ENCODE results near the gene RAB24. TPM values are rescaled to one million over a fixed set of nuclear protein-coding genes. Genes with fewer than 3 reads are reported as not detected.

RAB24 gene
- polyA plus RNA-seq, 2 of the 4 experiments (the other 2 are of a cell fraction) = 31.2 to 33.7 TPM

- H3K9me3 ChIP-seq = no peaks in the 10 kb centered on the region
- POLR2A ChIA-PET = interaction anchor here (1.0 kb wide), 1 partner anchor 43 kb away, joined by 4 read pairs; the partner anchor contains the start of gene LMAN2
- WGBS (ENCODE audit: missing lambda C conversion rate) = 87% methylated on average over 11 of the region's 11 CpGs
- FAIRE-seq (no peak), ATAC-seq (no peak), DNase-seq (ENCODE audit: low read depth in 1 of 2, low spot score in 1 of 2) (no peak)
- H3K27ac ChIP-seq = no peak overlapping the region
- CTCF ChIA-PET = interaction anchor here (0.7 to 6.3 kb wide), 20 partner anchors 7 to 198 kb away, joined by 3 to 55 read pairs (median 10); no protein-coding TSS in a partner anchor
- TF ChIP-seq USF2 (IDR thresholded peaks at IDR 0.05) (no peak), FOSB (CRISPR knock-in tag; IDR thresholded peaks at IDR 0.05) (no peak), HOXB13 (CRISPR knock-in tag; IDR thresholded peaks at IDR 0.05; ENCODE audit: low read depth) (no peak), ZSCAN20 (CRISPR knock-in tag; IDR thresholded peaks at IDR 0.05) (no peak), HEYL (CRISPR knock-in tag; IDR thresholded peaks at IDR 0.05) (no peak), E2F6 (IDR thresholded peaks at IDR 0.05; ENCODE audit: borderline replicate concordance, low read depth) (no peak), NFE2L2 (conservative IDR thresholded peaks at IDR 0.05; ENCODE audit: low read length) (no peak), NR3C1 (IDR thresholded peaks at IDR 0.05) (no peak), MAFK (IDR thresholded peaks at IDR 0.05; ENCODE audit: partially characterized antibody) (no peak), ESRRA (IDR thresholded peaks at IDR 0.05; ENCODE audit: borderline replicate concordance, low read length) (no peak), CEBPB (IDR thresholded peaks at IDR 0.05) (no peak)
- TF ChIP-seq, protein P1, sequence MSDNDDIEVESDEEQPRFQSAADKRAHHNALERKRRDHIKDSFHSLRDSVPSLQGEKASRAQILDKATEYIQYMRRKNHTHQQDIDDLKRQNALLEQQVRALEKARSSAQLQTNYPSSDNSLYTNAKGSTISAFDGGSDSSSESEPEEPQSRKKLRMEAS (IDR thresholded peaks at IDR 0.05) = no peak
- H3K4me3 ChIP-seq = no peak overlapping the region
- no peak overlapping the region for H3K4me2 ChIP-seq
- H3K4me1 ChIP-seq = peaks cover 34% of the 10 kb centered on the region
Observed at GRCh38 chr5:177308740-177309139, 5.2 kb upstream of the RAB24 start.

- no peak for FAIRE-seq
- Histone ChIP-seq H3K27ac (no peak overlapping the region), H3K4me3 (no peak overlapping the region), H3K9me3 (no peaks in the 10 kb centered on the region), H3K4me1 (peaks cover 31% of the 10 kb centered on the region), H3K4me2 (no peak overlapping the region)
- no peak for TF ChIP-seq HES2 (IDR thresholded peaks at IDR 0.05)
- no peak for TF ChIP-seq HEYL (CRISPR knock-in tag; IDR thresholded peaks at IDR 0.05)
- no peak for TF ChIP-seq MAZ (IDR thresholded peaks at IDR 0.05; ENCODE audit: borderline replicate concordance, low read depth, low read length)
- no peak for TF ChIP-seq CHD2 (IDR thresholded peaks at IDR 0.05; ENCODE audit: low read length, partially characterized antibody)
- no peak for TF ChIP-seq HDAC2 (IDR thresholded peaks at IDR 0.05)
- TF ChIP-seq KDM1A (IDR thresholded peaks at IDR 0.05; ENCODE audit: low read depth) = no peak
- no peak for TF ChIP-seq NR3C1 (IDR thresholded peaks at IDR 0.05)
- no peak for TF ChIP-seq ZNF302 (CRISPR knock-in tag; IDR thresholded peaks at IDR 0.05)
- no peak for TF ChIP-seq ELK1 (IDR thresholded peaks at IDR 0.05; ENCODE audit: low read depth, low read length)
- TF ChIP-seq SREBF2 (IDR thresholded peaks at IDR 0.05) = no peak
- no peak for TF ChIP-seq RAD21 (conservative IDR thresholded peaks at IDR 0.05 in 1 of 2, IDR thresholded peaks at IDR 0.05 in 1 of 2)
- no peak for TF ChIP-seq EP300 (IDR thresholded peaks at IDR 0.05)
- TF ChIP-seq ZSCAN20 (CRISPR knock-in tag; IDR thresholded peaks at IDR 0.05) = no peak
- no peak for TF ChIP-seq RFX5 (IDR thresholded peaks at IDR 0.05)
- TF ChIP-seq, protein P1 (IDR thresholded peaks at IDR 0.05) = no peak
- TF ChIP-seq BCL3 (IDR thresholded peaks at IDR 0.05) = no peak
- no peak for TF ChIP-seq CHD4 (IDR thresholded peaks at IDR 0.05; ENCODE audit: borderline replicate concordance)
- POLR2A ChIA-PET = interaction anchor here (0.5 kb wide), 1 partner anchor 118 kb away, joined by 4 read pairs; the partner anchor contains the start of gene GRK6
- no peak for ATAC-seq
- DNase-seq (ENCODE audit: low read depth in 1 of 2, low spot score in 1 of 2) = no peak
- CTCF ChIA-PET = interaction anchor here (1.2 to 6.3 kb wide), 12 partner anchors 9 to 197 kb away, joined by 4 to 55 read pairs (median 22); no protein-coding TSS in a partner anchor
- WGBS (ENCODE audit: missing lambda C conversion rate) = 90% methylated on average over 24 of the region's 43 CpGs
Observed at GRCh38 chr5:177307544-177308363, 4.2 kb upstream of the RAB24 start.
